PC-9 (cell line): ENCODE measurements around the gene XBP1. TPM values are rescaled to one million over a fixed set of nuclear protein-coding genes. Genes with fewer than 3 reads are reported as not detected.

Experiments
- BruUV-seq: library from RNA; stranded (reverse); fragments of 400-500 nt; replicated peaks from 2 replicates; lab custom pipeline; 2021; lab: Mats Ljungman, UMichigan
- CTCF ChIA-PET: fragments of 300-600 bp; sonication (Branson Sonifier 250); formaldehyde crosslinking; loops from one replicate; lab custom pipeline; 2022; ENCODE audit warnings: antibody characterized with exemption; lab: Charles Lee
- POLR2A ChIA-PET: fragments of 300-600 bp; sonication (Branson Sonifier 250); formaldehyde crosslinking; loops from one replicate; lab custom pipeline; 2022; ENCODE audit warnings: antibody characterized with exemption; ENCODE audit not compliant: unreplicated experiment; lab: Charles Lee
- DNase-seq, 2 experiments: peaks; one replicate each; pipeline versions ENCODE4 v3.0.0 to v3.0.0-alpha.2; 2015 to 2022; ENCODE audit warnings: mixed read lengths in 1 of 2
- H2AFZ ChIP-seq: fragments of 200-600 bp; sonication (generic); 2 replicates; pipeline ENCODE4 v1.8.1; 2017; ENCODE audit warnings: antibody characterized with exemption
- H3F3A ChIP-seq: fragments of 200-600 bp; sonication (generic); 2 replicates; pipeline ENCODE4 v1.8.1; 2017; ENCODE audit warnings: antibody characterized with exemption, mild to moderate bottlenecking, low read depth; ENCODE audit not compliant: insufficient read depth
- H3K27ac ChIP-seq: fragments of 200-600 bp; sonication (generic); 2 replicates; pipeline ENCODE4 v1.6.1; 2016; ENCODE audit warnings: mixed run types
- H3K27me3 ChIP-seq: fragments of 200-600 bp; sonication (generic); 2 replicates; pipeline ENCODE4 v1.6.1; 2016; ENCODE audit warnings: low read depth, mixed run types; ENCODE audit not compliant: insufficient read depth
- H3K36me3 ChIP-seq: fragments of 200-600 bp; sonication (generic); 2 replicates; pipeline ENCODE4 v1.6.1; 2016; ENCODE audit warnings: low read depth, mixed run types
- H3K4me1 ChIP-seq: fragments of 200-600 bp; sonication (generic); replicated peaks from 2 replicates; pipeline ENCODE4 v1.6.1; 2016; ENCODE audit warnings: mixed run types; ENCODE audit not compliant: insufficient read depth
- H3K4me2 ChIP-seq: fragments of 200-600 bp; sonication (generic); 2 replicates; pipeline ENCODE4 v1.6.1; 2017; ENCODE audit warnings: mixed run types
- H3K4me3 ChIP-seq: fragments of 200-600 bp; sonication (generic); 2 replicates; pipeline ENCODE4 v1.6.1; 2016; ENCODE audit warnings: mixed run types
- H3K79me2 ChIP-seq: fragments of 200-600 bp; sonication (generic); 2 replicates; pipeline ENCODE4 v1.6.1; 2017; ENCODE audit warnings: low read depth, mixed run types
- H3K9me2 ChIP-seq: fragments of 200-600 bp; sonication (generic); 2 replicates; pipeline ENCODE4 v1.8.1; 2017; ENCODE audit warnings: mild to moderate bottlenecking; ENCODE audit not compliant: insufficient read depth
- H3K9me3 ChIP-seq: fragments of 200-600 bp; sonication (generic); 2 replicates; pipeline ENCODE4 v1.8.1; 2016; ENCODE audit warnings: low read depth; ENCODE audit not compliant: insufficient read depth
- H4K20me1 ChIP-seq: fragments of 200-600 bp; sonication (generic); 2 replicates; pipeline ENCODE4 v1.8.1; 2017; ENCODE audit not compliant: insufficient read depth
- CTCF ChIP-seq: fragments of 200-600 bp; sonication (generic); conservative IDR thresholded peaks from 2 replicates; pipeline ENCODE4 v1.6.1; 2017; ENCODE audit warnings: mixed run types, antibody characterized with exemption, mild to moderate bottlenecking, moderate library complexity
- EZH2 ChIP-seq: fragments of 200-600 bp; sonication (generic); IDR thresholded peaks from 2 replicates; pipeline ENCODE4 v1.8.0; 2017; ENCODE audit warnings: antibody characterized with exemption, low read depth
- intact Hi-C: fragments of 100-400 bp; cut with micrococcal nuclease; formaldehyde crosslinking; loops from one replicate; pipeline ENCODE4 v1.10.0; 2022; ENCODE audit not compliant: unreplicated experiment
- total RNA-seq: library from RNA; stranded (reverse); gene quantifications from 2 replicates; pipeline ENCODE4 v1.2.3, GENCODE V29; 2021

The XBP1 gene
- total RNA-seq, 1 experiment from 2014 or later: 35.2 TPM

DNA sequence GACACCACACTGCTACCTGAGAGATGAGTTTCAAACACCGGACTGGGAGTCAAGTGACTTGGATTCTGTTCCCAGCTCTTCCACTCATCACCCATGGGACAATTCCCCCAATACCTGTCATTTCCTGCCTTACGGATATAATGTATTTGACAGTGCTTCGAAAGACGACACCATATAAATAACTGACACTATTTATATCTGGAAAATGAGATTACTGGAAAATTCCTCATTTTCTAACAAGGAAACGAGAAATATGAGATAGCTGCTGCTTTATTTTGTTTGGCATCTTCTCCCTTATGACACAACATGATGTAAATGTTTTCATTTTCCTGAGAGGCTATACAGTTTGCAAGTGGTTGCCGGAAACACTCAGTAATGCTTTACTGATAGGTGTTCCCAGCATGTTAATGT lies 49.9 kb downstream of the XBP1 start:
- POLR2A ChIA-PET: interaction anchor here (0.7 kb wide), 1 partner anchor 965 kb away, joined by 12 read pairs; no protein-coding TSS in a partner anchor
- Histone ChIP-seq H3K9me2 (no peaks in the 10 kb centered on the region), H3K4me1 (no peaks in the 10 kb centered on the region), H3F3A (no peaks in the 10 kb centered on the region; the same call in none of the 2 replicates), H3K4me3 (no peak overlapping the region), H3K4me2 (no peak overlapping the region), H3K36me3 (peaks cover 9% of the 10 kb centered on the region), H2AFZ (no peak overlapping the region), H3K79me2 (no peaks in the 10 kb centered on the region), H3K27me3 (no peaks in the 10 kb centered on the region), H4K20me1 (no peaks in the 10 kb centered on the region), H3K9me3 (no peaks in the 10 kb centered on the region), H3K27ac (no peak overlapping the region)
- intact Hi-C loops: no loop called here
- TF ChIP-seq CTCF: no peak
- TF ChIP-seq EZH2: no peak
- no TSS peak for BruUV-seq
- CTCF ChIA-PET: no interaction called here
- no peak for DNase-seq

Other genes with a start within 250 kb of the XBP1 start
- 6.7 and 8.5 TPM in 2 replicates for gene TTC28, start 120.7 kb downstream of the XBP1 start, total RNA-seq
- 27.2 and 32.8 TPM in 2 replicates for gene CHEK2, start 58.7 kb downstream of the XBP1 start, total RNA-seq
- 8.3 and 10.0 TPM in 2 replicates for gene HSCB, start 58.5 kb downstream of the XBP1 start, total RNA-seq
- gene CCDC117, start 27.9 kb downstream of the XBP1 start, total RNA-seq: 11.4 and 12.3 TPM in 2 replicates
- gene ZNRF3, start 83.0 kb upstream of the XBP1 start, total RNA-seq: 5.2 TPM in 2 replicates